ENCODE data around the gene ABCB11.
"Not testable (repeated sequence)": the region's sequence is repeated elsewhere in the genome, so short reads cannot be mapped to it uniquely, and the experiment has no call there.

The ABCB11 gene

DNA sequence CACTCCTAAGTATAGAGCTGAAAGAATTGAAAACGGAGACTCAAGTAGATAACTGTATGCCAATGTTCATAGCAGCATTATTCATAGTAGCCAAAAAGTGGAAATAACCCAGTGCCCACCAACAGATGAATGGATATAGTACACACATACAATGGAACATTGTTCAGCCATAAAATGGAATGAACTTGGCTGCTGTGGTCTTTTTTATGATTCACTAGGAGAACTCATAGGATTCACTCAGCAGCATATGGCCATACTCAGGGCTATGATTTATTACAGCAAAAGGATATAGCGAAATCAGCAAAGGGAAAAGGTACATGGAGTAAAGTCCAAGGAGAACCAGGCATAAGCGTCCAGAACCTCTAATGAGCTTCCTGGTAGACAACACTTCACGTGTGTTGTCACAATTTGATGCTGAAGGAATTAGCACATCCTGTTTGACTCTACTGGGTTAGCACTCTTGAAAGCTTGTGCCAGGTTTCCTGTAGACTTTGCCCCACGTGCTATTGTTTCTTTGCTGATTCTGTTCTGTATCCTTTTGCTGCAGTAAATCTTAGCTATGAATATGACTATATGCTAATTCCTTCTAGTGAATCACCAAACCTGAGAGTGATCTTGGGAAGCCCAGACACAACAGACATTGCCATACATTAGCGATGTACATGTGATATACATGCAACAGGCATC is 156.6 kb downstream of the ABCB11 start:
- DNase-seq: no peak

DNA sequence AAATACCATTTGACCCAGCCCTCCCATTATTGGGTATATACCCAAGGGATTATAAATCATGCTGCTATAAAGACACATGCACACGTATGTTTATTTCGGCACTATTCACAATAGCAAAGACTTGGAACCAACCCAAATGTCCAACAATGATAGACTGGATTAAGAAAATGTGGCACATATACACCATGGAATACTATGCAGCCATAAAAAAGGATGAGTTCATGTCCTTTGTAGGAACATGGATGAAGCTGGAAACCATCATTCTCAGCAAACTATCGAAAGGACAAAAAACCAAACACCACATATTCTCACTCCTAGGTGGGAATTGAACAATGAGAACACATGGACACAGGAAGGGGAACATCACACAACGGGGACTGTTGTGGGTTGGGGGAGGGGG is 160.3 kb downstream of the ABCB11 start:
- not testable (repeated sequence) for DNase-seq

All from NCI-H1930 (cell line).